Measurements from ENCODE around the gene BCAR1. TPM values are rescaled to one million over a fixed set of nuclear protein-coding genes. Genes with fewer than 3 reads are reported as not detected.
A peak's percentile ranks its signal among the peaks of the same experiment; 100 is the strongest.
"Not testable (repeated sequence)": the region's sequence is repeated elsewhere in the genome, so short reads cannot be mapped to it uniquely, and the experiment has no call there.

The BCAR1 gene
- polyA plus RNA-seq, 2 donors: 20.2 to 25.7 TPM

DNA sequence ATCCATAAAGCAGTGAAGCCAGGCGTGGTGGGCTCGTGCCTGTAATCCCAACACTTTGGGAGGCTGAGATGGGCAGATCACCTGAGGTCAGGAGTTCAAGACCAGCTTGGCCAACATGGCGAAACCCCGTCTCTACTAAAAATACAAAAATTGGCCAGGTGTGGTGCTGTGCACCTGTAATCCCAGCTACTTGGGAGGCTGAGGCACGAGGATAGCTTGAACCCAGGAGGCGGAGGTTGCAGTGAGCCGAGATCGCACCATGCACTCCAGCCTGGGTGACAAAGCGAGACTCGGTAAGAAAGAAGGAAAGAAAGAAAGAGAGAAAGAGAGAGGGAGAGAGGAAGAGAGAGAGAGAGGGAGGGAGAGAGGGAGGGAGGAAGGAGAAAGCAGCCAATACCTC lies 21.2 kb upstream of the BCAR1 start:
- H3K4me3 ChIP-seq (ENCODE audit: low read depth in 1 of 2, low read length in 2 of 2); H3K27ac ChIP-seq (ENCODE audit: low read depth in 2 of 2, low read length in 1 of 2); H3K27me3 ChIP-seq (ENCODE audit: control insufficient read depth in 1 of 2, insufficient read depth in 2 of 2, low read length in 2 of 2); H3K36me3 ChIP-seq (ENCODE audit: control insufficient read depth in 2 of 2, insufficient read depth in 2 of 2, low read length in 1 of 2); H3K9me3 ChIP-seq (ENCODE audit: control insufficient read depth in 2 of 2, insufficient read depth in 1 of 2, low read depth in 1 of 2, low read length in 1 of 2); H3K4me1 ChIP-seq (ENCODE audit: control insufficient read depth in 2 of 2, insufficient read depth in 2 of 2, low read length in 1 of 2): not testable (repeated sequence)
- WGBS, 2 donors: 93 to 95% methylated on average over 10 of the region's 10 CpGs

- Histone ChIP-seq H3K4me3 (ENCODE audit: low read depth in 1 of 2, low read length in 2 of 2) (no peak overlapping the region), H3K27me3 (ENCODE audit: control insufficient read depth in 1 of 2, insufficient read depth in 2 of 2, low read length in 2 of 2) (no peaks in the 10 kb centered on the region), H3K27ac (ENCODE audit: low read depth in 2 of 2, low read length in 1 of 2) (no peak overlapping the region), H3K36me3 (ENCODE audit: control insufficient read depth in 2 of 2, insufficient read depth in 2 of 2, low read length in 1 of 2) (no peaks in the 10 kb centered on the region), H3K9me3 (ENCODE audit: control insufficient read depth in 2 of 2, insufficient read depth in 1 of 2, low read depth in 1 of 2, low read length in 1 of 2) (no peaks in the 10 kb centered on the region), H3K4me1 (ENCODE audit: control insufficient read depth in 2 of 2, insufficient read depth in 2 of 2, low read length in 1 of 2) (peaks cover 6 to 11% of the 10 kb centered on the region in 2 donors)
- 58 to 66% methylated on average over 12 of the region's 12 CpGs for WGBS, 2 donors
These were observed 20.7 kb upstream of the BCAR1 start for GRCh38 chr16:75272097-75272551.

DNA sequence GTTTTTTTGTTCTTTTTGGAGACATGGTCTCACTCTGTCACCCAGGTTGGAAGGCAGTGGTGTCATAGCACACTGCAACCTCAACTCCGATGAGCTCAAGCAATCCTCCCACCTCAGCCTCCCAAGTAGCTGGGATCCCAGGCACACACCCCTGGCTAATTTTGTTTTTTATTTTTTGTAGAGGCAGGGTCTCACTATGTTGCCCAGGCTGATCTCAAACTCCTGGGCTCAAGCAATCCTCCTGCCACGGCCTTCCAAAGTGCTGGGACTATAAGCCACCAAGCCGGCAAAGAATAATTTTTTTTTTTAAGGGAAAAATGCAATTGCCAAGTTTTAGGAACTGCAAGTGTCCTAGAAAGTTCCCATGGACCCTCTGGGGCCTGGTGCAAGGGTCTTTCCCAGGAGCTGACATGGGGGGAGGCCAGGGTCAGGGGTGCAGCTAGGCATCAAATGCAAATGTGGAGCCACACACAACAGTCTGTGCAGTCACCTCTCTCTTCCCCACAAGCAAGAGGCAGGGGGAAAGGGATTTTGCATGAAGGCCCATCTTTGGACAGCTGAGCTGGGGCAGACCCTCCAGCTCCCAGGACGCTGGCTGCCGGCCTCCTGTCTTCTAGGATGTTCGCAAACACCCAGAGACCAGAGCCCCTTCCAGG lies 20.1 kb upstream of the BCAR1 start:
- Histone ChIP-seq H3K4me1 (ENCODE audit: control insufficient read depth in 2 of 2, insufficient read depth in 2 of 2, low read length in 1 of 2) (peaks cover 6 to 14% of the 10 kb centered on the region in 2 donors), H3K27me3 (ENCODE audit: control insufficient read depth in 1 of 2, insufficient read depth in 2 of 2, low read length in 2 of 2) (no peaks in the 10 kb centered on the region), H3K9me3 (ENCODE audit: control insufficient read depth in 2 of 2, insufficient read depth in 1 of 2, low read depth in 1 of 2, low read length in 1 of 2) (no peaks in the 10 kb centered on the region), H3K27ac (ENCODE audit: low read depth in 2 of 2, low read length in 1 of 2) (no peak overlapping the region), H3K36me3 (ENCODE audit: control insufficient read depth in 2 of 2, insufficient read depth in 2 of 2, low read length in 1 of 2) (no peaks in the 10 kb centered on the region), H3K4me3 (ENCODE audit: low read depth in 1 of 2, low read length in 2 of 2) (no peak overlapping the region)
- 84 to 85% methylated on average over 6 of the region's 6 CpGs for WGBS, 2 donors

- WGBS, 2 donors: 66 to 82% methylated on average over 9 of the region's 9 CpGs
- not testable (repeated sequence) for H3K4me3 ChIP-seq (ENCODE audit: low read depth in 1 of 2, low read length in 2 of 2); H3K9me3 ChIP-seq (ENCODE audit: control insufficient read depth in 2 of 2, insufficient read depth in 1 of 2, low read depth in 1 of 2, low read length in 1 of 2); H3K27ac ChIP-seq (ENCODE audit: low read depth in 2 of 2, low read length in 1 of 2); H3K27me3 ChIP-seq (ENCODE audit: control insufficient read depth in 1 of 2, insufficient read depth in 2 of 2, low read length in 2 of 2); H3K36me3 ChIP-seq (ENCODE audit: control insufficient read depth in 2 of 2, insufficient read depth in 2 of 2, low read length in 1 of 2)
- H3K4me1 ChIP-seq (ENCODE audit: control insufficient read depth in 2 of 2, insufficient read depth in 2 of 2, low read length in 1 of 2): peaks cover 9 to 26% of the 10 kb centered on the region in 2 donors
These were observed 17.9 kb upstream of the BCAR1 start for GRCh38 chr16:75269358-75269757.

DNA sequence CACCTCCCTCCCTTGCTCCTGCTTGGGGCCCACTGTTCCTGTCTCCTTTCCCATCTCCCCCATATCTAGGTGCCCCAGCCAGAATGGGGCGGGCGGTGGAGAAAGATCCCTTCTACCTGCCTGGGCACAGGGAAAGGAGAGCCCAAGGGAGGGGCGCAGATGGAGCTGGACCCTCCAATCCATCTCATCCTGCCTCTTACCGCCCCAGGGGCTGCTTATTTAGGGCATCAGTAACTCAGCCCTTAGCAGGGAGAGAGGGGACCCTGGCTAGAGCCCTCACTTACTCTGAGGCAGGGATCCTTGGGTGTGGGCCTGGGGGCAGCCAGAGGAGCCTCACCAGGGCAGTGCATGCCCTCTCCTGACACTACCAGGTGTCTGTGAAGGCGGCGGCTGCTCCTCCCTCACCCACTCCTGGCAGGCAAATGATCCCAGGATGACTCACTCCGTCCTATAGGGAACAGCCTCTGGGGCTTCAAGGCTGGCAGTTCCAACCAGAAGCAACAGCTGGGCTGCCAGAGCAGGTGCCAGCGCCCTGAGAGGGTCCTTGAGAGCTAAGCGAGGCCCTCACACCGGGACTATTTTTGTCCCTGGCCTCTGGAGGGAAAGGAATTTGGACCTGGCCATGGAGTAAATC lies 16.3 kb upstream of the BCAR1 start:
- H3K36me3 ChIP-seq (ENCODE audit: control insufficient read depth in 2 of 2, insufficient read depth in 2 of 2, low read length in 1 of 2): no peaks in the 10 kb centered on the region
- H3K27ac ChIP-seq (ENCODE audit: low read depth in 2 of 2, low read length in 1 of 2): no peak overlapping the region
- H3K27me3 ChIP-seq (ENCODE audit: control insufficient read depth in 1 of 2, insufficient read depth in 2 of 2, low read length in 2 of 2): no peaks in the 10 kb centered on the region
- peaks cover 13 to 39% of the 10 kb centered on the region in 2 donors for H3K4me1 ChIP-seq (ENCODE audit: control insufficient read depth in 2 of 2, insufficient read depth in 2 of 2, low read length in 1 of 2)
- WGBS, 2 donors: 48 to 56% methylated on average over 10 of the region's 10 CpGs
- H3K4me3 ChIP-seq (ENCODE audit: low read depth in 1 of 2, low read length in 2 of 2): no peak overlapping the region
- no peaks in the 10 kb centered on the region for H3K9me3 ChIP-seq (ENCODE audit: control insufficient read depth in 2 of 2, insufficient read depth in 1 of 2, low read depth in 1 of 2, low read length in 1 of 2)

- Histone ChIP-seq H3K27me3 (ENCODE audit: control insufficient read depth in 1 of 2, insufficient read depth in 2 of 2, low read length in 2 of 2) (no peaks in the 10 kb centered on the region), H3K9me3 (ENCODE audit: control insufficient read depth in 2 of 2, insufficient read depth in 1 of 2, low read depth in 1 of 2, low read length in 1 of 2) (no peaks in the 10 kb centered on the region), H3K4me3 (ENCODE audit: low read depth in 1 of 2, low read length in 2 of 2) (no peak overlapping the region), H3K27ac (ENCODE audit: low read depth in 2 of 2, low read length in 1 of 2) (peak overlapping the region in 1 of 2 donors; percentile 6), H3K4me1 (ENCODE audit: control insufficient read depth in 2 of 2, insufficient read depth in 2 of 2, low read length in 1 of 2) (peaks cover 19 to 42% of the 10 kb centered on the region in 2 donors), H3K36me3 (ENCODE audit: control insufficient read depth in 2 of 2, insufficient read depth in 2 of 2, low read length in 1 of 2) (no peaks in the 10 kb centered on the region)
- WGBS, 2 donors: 66 to 75% methylated on average over 19 to 27 of the region's 27 CpGs
These were observed 15.6 kb upstream of the BCAR1 start for GRCh38 chr16:75266738-75267630.

GRCh38 chr16:75265911-75266701 lies 14.7 kb upstream of the BCAR1 start:
- Histone ChIP-seq H3K36me3 (ENCODE audit: control insufficient read depth in 2 of 2, insufficient read depth in 2 of 2, low read length in 1 of 2) (peaks cover 0 to 3% of the 10 kb centered on the region in 2 donors), H3K9me3 (ENCODE audit: control insufficient read depth in 2 of 2, insufficient read depth in 1 of 2, low read depth in 1 of 2, low read length in 1 of 2) (no peaks in the 10 kb centered on the region), H3K4me1 (ENCODE audit: control insufficient read depth in 2 of 2, insufficient read depth in 2 of 2, low read length in 1 of 2) (peaks cover 19 to 47% of the 10 kb centered on the region in 2 donors), H3K27ac (ENCODE audit: low read depth in 2 of 2, low read length in 1 of 2) (peak overlapping the region; percentile 67 to 78), H3K27me3 (ENCODE audit: control insufficient read depth in 1 of 2, insufficient read depth in 2 of 2, low read length in 2 of 2) (no peaks in the 10 kb centered on the region), H3K4me3 (ENCODE audit: low read depth in 1 of 2, low read length in 2 of 2) (peak overlapping the region; percentile 67 to 75)
- WGBS, 2 donors: 11 to 13% methylated on average over 47 to 62 of the region's 62 CpGs

DNA sequence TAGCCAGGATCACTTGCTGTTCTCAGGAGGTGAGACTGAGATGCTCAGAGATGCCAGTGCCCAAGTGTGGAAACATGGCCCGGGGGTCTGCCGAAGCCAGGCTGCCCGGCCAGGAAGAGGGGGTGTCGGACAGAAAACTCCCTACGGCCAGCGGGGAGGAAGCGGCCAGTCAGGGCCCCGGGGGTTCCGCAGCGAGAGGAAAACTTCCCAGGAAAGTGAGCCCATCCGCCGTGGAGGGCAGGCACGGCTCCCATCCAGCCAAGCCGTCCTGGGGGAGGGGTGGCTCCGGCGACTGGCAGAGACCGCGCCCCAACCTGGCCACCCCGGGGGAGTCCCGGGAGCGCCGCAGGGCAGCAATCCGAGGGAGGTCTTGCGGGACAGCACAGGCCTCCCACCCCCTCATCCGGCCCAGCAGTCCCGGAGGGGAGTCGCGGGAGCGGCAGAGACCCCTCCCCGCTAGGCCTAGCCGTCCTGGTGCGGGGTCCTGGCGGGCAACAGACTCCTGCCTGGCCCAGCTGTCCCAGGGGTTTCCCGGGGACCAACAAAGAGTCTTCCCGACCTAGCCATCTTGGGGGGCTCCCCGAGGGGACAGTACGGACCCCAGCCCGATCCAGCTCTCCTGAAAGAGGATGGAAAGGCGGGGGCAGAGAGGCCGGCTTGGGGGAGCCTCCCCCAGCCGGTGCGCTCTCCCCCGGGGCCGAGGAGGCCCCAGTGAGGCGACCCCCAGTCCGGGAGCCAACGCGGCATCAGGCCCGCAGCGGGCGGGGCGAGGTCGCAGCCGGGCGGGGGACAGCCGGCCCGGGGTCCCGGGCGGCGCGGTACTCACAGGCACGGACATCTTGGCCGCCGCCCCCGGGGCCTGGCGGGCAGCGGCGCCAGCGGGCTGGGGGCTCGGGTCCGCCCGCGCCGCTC lies 13.8 kb upstream of the BCAR1 start:
- 1 to 2% methylated on average over 56 to 74 of the region's 74 CpGs for WGBS, 2 donors
- Histone ChIP-seq H3K4me1 (ENCODE audit: control insufficient read depth in 2 of 2, insufficient read depth in 2 of 2, low read length in 1 of 2) (peaks cover 19 to 47% of the 10 kb centered on the region in 2 donors), H3K27me3 (ENCODE audit: control insufficient read depth in 1 of 2, insufficient read depth in 2 of 2, low read length in 2 of 2) (no peaks in the 10 kb centered on the region), H3K36me3 (ENCODE audit: control insufficient read depth in 2 of 2, insufficient read depth in 2 of 2, low read length in 1 of 2) (peaks cover 0 to 3% of the 10 kb centered on the region in 2 donors), H3K27ac (ENCODE audit: low read depth in 2 of 2, low read length in 1 of 2) (peak overlapping the region; percentile 67 to 78), H3K4me3 (ENCODE audit: low read depth in 1 of 2, low read length in 2 of 2) (peak overlapping the region; percentile 67 to 75), H3K9me3 (ENCODE audit: control insufficient read depth in 2 of 2, insufficient read depth in 1 of 2, low read depth in 1 of 2, low read length in 1 of 2) (no peaks in the 10 kb centered on the region)

All from esophagus (tissue), 2 donors.